SKM-1 (cell line): ENCODE data around the gene OLR1.

Experiments used
- DNase-seq: peaks from one replicate; lab custom pipeline; 2025; ENCODE audit not compliant: unreplicated experiment; lab: John Stamatoyannopoulos, UW

The OLR1 gene

DNA sequence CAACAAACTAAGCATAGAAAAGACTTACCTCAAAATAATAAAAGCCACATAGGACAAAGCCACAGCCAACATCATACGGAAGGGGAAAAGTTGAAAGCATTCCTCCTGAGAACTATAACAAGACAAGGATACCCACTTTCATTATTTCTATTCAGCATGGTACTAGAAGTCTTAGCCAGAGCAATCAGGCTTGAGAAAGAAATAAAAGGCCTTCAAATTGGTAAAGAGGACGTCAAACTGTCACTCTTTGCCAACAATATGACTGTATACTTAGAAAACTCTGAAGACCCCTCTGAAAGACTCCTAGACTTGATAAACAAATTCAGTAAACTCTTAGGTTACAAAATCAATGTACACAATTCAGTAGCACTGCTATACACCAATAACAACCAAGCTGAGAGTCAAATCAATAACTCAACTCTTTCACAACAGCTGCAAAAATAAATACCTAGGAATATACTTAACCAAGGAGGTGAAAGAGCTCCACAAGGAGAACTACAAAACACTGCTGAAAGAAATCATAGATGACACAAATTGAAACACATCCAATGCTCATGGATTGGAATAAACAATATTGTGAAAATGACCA lies 61.6 kb downstream of the OLR1 start:
- DNase-seq: no peak
